Measurements from ENCODE around the gene RBM4B.

The RBM4B gene

GRCh38 chr11:66707486-66707885, 29.8 kb upstream of the RBM4B start:
- TF ChIP-seq SPI1 (IDR thresholded peaks at IDR 0.05; ENCODE audit: borderline replicate concordance, low read depth): no peak
- no peak for TF ChIP-seq GABPA (IDR thresholded peaks at IDR 0.05; ENCODE audit: low read depth)
- no peak for TF ChIP-seq REST (IDR thresholded peaks at IDR 0.05; ENCODE audit: insufficient replicate concordance, low read depth)
- no peak for TF ChIP-seq POLR2AphosphoS5 (IDR thresholded peaks at IDR 0.05; ENCODE audit: low read depth)
- no peak for TF ChIP-seq CTCF (IDR thresholded peaks at IDR 0.05; ENCODE audit: insufficient read depth, low read length)
- DNase-seq (ENCODE audit: low read depth in 1 of 2, low spot score in 1 of 2): no peak
- H3K4me3 ChIP-seq (replicated peaks; ENCODE audit: insufficient read depth, low read length): no peak overlapping the region
- H3K27ac ChIP-seq (replicated peaks): no peak overlapping the region
- H3K27me3 ChIP-seq (ENCODE audit: insufficient read depth, poor library complexity, severe bottlenecking): no peaks in the 10 kb centered on the region

- no peak overlapping the region for H3K4me3 ChIP-seq (replicated peaks; ENCODE audit: insufficient read depth, low read length)
- no peaks in the 10 kb centered on the region for H3K27me3 ChIP-seq (ENCODE audit: insufficient read depth, poor library complexity, severe bottlenecking)
- TF ChIP-seq CTCF (IDR thresholded peaks at IDR 0.05; ENCODE audit: insufficient read depth, low read length): no peak
- no peak for TF ChIP-seq SPI1 (IDR thresholded peaks at IDR 0.05; ENCODE audit: borderline replicate concordance, low read depth)
- TF ChIP-seq GABPA (IDR thresholded peaks at IDR 0.05; ENCODE audit: low read depth): no peak
- TF ChIP-seq REST (IDR thresholded peaks at IDR 0.05; ENCODE audit: insufficient replicate concordance, low read depth): no peak
- TF ChIP-seq POLR2AphosphoS5 (IDR thresholded peaks at IDR 0.05; ENCODE audit: low read depth): no peak
- no peak for DNase-seq (ENCODE audit: low read depth in 1 of 2, low spot score in 1 of 2)
- H3K27ac ChIP-seq (replicated peaks): no peak overlapping the region
Measured at GRCh38 chr11:66706989-66707388, 29.3 kb upstream of the RBM4B start.

GRCh38 chr11:66705587-66706335, 28.1 kb upstream of the RBM4B start:
- Histone ChIP-seq H3K27me3 (ENCODE audit: insufficient read depth, poor library complexity, severe bottlenecking) (no peaks in the 10 kb centered on the region), H3K4me3 (replicated peaks; ENCODE audit: insufficient read depth, low read length) (no peak overlapping the region), H3K27ac (replicated peaks) (no peak overlapping the region)
- DNase-seq (ENCODE audit: low read depth in 1 of 2, low spot score in 1 of 2): no peak
- no peak for TF ChIP-seq REST (IDR thresholded peaks at IDR 0.05; ENCODE audit: insufficient replicate concordance, low read depth)
- no peak for TF ChIP-seq CTCF (IDR thresholded peaks at IDR 0.05; ENCODE audit: insufficient read depth, low read length)
- no peak for TF ChIP-seq POLR2AphosphoS5 (IDR thresholded peaks at IDR 0.05; ENCODE audit: low read depth)
- TF ChIP-seq SPI1 (IDR thresholded peaks at IDR 0.05; ENCODE audit: borderline replicate concordance, low read depth): no peak
- no peak for TF ChIP-seq GABPA (IDR thresholded peaks at IDR 0.05; ENCODE audit: low read depth)
